ENCODE measurements around the gene TSR1. TPM values are rescaled to one million over a fixed set of nuclear protein-coding genes. Genes with fewer than 3 reads are reported as not detected.

TSR1 gene
- total and polyA plus RNA-seq, 2 donors (not counting 1 experiment from before 2014, with no cell fraction given) = 13.7 to 42.4 TPM

DNA sequence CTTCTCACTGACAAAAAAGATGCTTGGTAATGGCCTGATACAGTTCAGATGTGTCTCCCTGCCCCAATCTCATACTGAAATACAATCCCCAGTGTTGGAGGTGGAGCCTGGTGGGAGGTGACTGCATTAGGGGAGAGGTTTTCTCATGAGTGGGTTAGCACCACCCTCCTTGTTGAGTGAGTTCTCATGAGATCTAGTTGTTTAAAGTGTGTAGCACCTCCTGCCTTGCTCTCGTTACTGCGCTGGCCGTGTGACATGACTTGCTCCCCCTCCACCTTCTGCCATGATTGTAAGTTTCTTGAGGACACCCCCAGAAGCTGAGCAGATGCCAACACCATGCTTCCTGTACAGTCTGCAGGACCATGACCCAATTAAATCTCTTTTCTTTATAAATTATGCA, 5.0 kb downstream of the TSR1 start:
- H4K20me1 ChIP-seq (ENCODE audit: control insufficient read depth, extremely low read depth, insufficient read depth, low read length) = no peaks in the 10 kb centered on the region
- H3K27ac ChIP-seq (ENCODE audit: insufficient read depth, low read length) = no peak overlapping the region
- H2AFZ ChIP-seq (ENCODE audit: low read length) = no peak overlapping the region
- H3K4me2 ChIP-seq (ENCODE audit: extremely low read depth, insufficient read depth, low read length) = no peak overlapping the region
- no peak for DNase-seq (ENCODE audit: low read depth in 2 of 2)
- H3K36me3 ChIP-seq (ENCODE audit: control insufficient read depth, insufficient read depth, low read length) = peaks cover 27% of the 10 kb centered on the region
- peaks cover 27% of the 10 kb centered on the region for H3K79me2 ChIP-seq (ENCODE audit: control insufficient read depth, insufficient read depth, low read length)
- no peaks in the 10 kb centered on the region for H3K27me3 ChIP-seq (ENCODE audit: control insufficient read depth, insufficient read depth, low read length)
- no peak for TF ChIP-seq EZH2 (IDR thresholded peaks at IDR 0.05; ENCODE audit: low read length, missing control alignments)
- TF ChIP-seq, protein P1, sequence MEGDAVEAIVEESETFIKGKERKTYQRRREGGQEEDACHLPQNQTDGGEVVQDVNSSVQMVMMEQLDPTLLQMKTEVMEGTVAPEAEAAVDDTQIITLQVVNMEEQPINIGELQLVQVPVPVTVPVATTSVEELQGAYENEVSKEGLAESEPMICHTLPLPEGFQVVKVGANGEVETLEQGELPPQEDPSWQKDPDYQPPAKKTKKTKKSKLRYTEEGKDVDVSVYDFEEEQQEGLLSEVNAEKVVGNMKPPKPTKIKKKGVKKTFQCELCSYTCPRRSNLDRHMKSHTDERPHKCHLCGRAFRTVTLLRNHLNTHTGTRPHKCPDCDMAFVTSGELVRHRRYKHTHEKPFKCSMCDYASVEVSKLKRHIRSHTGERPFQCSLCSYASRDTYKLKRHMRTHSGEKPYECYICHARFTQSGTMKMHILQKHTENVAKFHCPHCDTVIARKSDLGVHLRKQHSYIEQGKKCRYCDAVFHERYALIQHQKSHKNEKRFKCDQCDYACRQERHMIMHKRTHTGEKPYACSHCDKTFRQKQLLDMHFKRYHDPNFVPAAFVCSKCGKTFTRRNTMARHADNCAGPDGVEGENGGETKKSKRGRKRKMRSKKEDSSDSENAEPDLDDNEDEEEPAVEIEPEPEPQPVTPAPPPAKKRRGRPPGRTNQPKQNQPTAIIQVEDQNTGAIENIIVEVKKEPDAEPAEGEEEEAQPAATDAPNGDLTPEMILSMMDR (conservative IDR thresholded peaks at IDR 0.05 in 1 of 2, IDR thresholded peaks at IDR 0.05 in 1 of 2; ENCODE audit: low read depth in 1 of 2, low read length in 2 of 2) = no peak
- H3K4me1 ChIP-seq (ENCODE audit: control insufficient read depth, extremely low read depth, insufficient read depth, low read length) = peaks cover 4% of the 10 kb centered on the region
- H3K9me3 ChIP-seq (ENCODE audit: control insufficient read depth, insufficient read depth, low read depth, low read length) = no peaks in the 10 kb centered on the region
- no peak overlapping the region for H3K9ac ChIP-seq (ENCODE audit: insufficient read depth, low read length)
- no peak overlapping the region for H3K4me3 ChIP-seq (replicated peaks in 1 of 4; ENCODE audit: control extremely low read depth in 1 of 4, insufficient read depth in 1 of 4, low read depth in 3 of 4, low read length in 4 of 4)

- Histone ChIP-seq H3K4me3 (replicated peaks in 1 of 4; ENCODE audit: control extremely low read depth in 1 of 4, insufficient read depth in 1 of 4, low read depth in 3 of 4, low read length in 4 of 4) (no peak overlapping the region), H3K36me3 (ENCODE audit: control insufficient read depth, insufficient read depth, low read length) (peaks cover 17% of the 10 kb centered on the region), H3K27ac (ENCODE audit: insufficient read depth, low read length) (no peak overlapping the region), H3K4me2 (ENCODE audit: extremely low read depth, insufficient read depth, low read length) (no peak overlapping the region), H3K27me3 (ENCODE audit: control insufficient read depth, insufficient read depth, low read length) (no peaks in the 10 kb centered on the region), H2AFZ (ENCODE audit: low read length) (no peak overlapping the region), H4K20me1 (ENCODE audit: control insufficient read depth, extremely low read depth, insufficient read depth, low read length) (no peaks in the 10 kb centered on the region), H3K79me2 (ENCODE audit: control insufficient read depth, insufficient read depth, low read length) (no peaks in the 10 kb centered on the region), H3K9ac (ENCODE audit: insufficient read depth, low read length) (no peak overlapping the region), H3K9me3 (ENCODE audit: control insufficient read depth, insufficient read depth, low read depth, low read length) (no peaks in the 10 kb centered on the region), H3K4me1 (ENCODE audit: control insufficient read depth, extremely low read depth, insufficient read depth, low read length) (no peaks in the 10 kb centered on the region)
- TF ChIP-seq, protein P1 (conservative IDR thresholded peaks at IDR 0.05 in 1 of 2, IDR thresholded peaks at IDR 0.05 in 1 of 2; ENCODE audit: low read depth in 1 of 2, low read length in 2 of 2) = no peak
- no peak for TF ChIP-seq EZH2 (IDR thresholded peaks at IDR 0.05; ENCODE audit: low read length, missing control alignments)
- no peak for DNase-seq (ENCODE audit: low read depth in 2 of 2)
These were observed 12.5 kb downstream of the TSR1 start for GRCh38 chr17:2323629-2324314.

- no peak for DNase-seq (ENCODE audit: low read depth in 2 of 2)
- Histone ChIP-seq H3K9ac (ENCODE audit: insufficient read depth, low read length) (no peak overlapping the region), H3K36me3 (ENCODE audit: control insufficient read depth, insufficient read depth, low read length) (peaks cover 12% of the 10 kb centered on the region), H3K4me2 (ENCODE audit: extremely low read depth, insufficient read depth, low read length) (no peak overlapping the region), H4K20me1 (ENCODE audit: control insufficient read depth, extremely low read depth, insufficient read depth, low read length) (no peaks in the 10 kb centered on the region), H3K27ac (ENCODE audit: insufficient read depth, low read length) (no peak overlapping the region), H3K79me2 (ENCODE audit: control insufficient read depth, insufficient read depth, low read length) (no peaks in the 10 kb centered on the region), H3K27me3 (ENCODE audit: control insufficient read depth, insufficient read depth, low read length) (no peaks in the 10 kb centered on the region), H3K4me1 (ENCODE audit: control insufficient read depth, extremely low read depth, insufficient read depth, low read length) (no peaks in the 10 kb centered on the region), H3K9me3 (ENCODE audit: control insufficient read depth, insufficient read depth, low read depth, low read length) (no peaks in the 10 kb centered on the region), H2AFZ (ENCODE audit: low read length) (no peak overlapping the region), H3K4me3 (replicated peaks in 1 of 4; ENCODE audit: control extremely low read depth in 1 of 4, insufficient read depth in 1 of 4, low read depth in 3 of 4, low read length in 4 of 4) (no peak overlapping the region)
- TF ChIP-seq EZH2 (IDR thresholded peaks at IDR 0.05; ENCODE audit: low read length, missing control alignments) = no peak
- TF ChIP-seq, protein P1 (conservative IDR thresholded peaks at IDR 0.05 in 1 of 2, IDR thresholded peaks at IDR 0.05 in 1 of 2; ENCODE audit: low read depth in 1 of 2, low read length in 2 of 2) = no peak
These were observed 14.9 kb downstream of the TSR1 start for GRCh38 chr17:2321399-2321798.
